GM21723 (cell line): ENCODE measurements around the gene PRCC.
A peak's percentile ranks its signal among the peaks of the same experiment; 100 is the strongest.
"Not testable (repeated sequence)": the region's sequence is repeated elsewhere in the genome, so short reads cannot be mapped to it uniquely, and the experiment has no call there.

Source experiments
- ATAC-seq: cut with Tn5 transposase; IDR thresholded peaks from one replicate; pipeline ENCODE4 v1.9.1; 2021; ENCODE audit warnings: mild to moderate bottlenecking, moderate library complexity; ENCODE audit not compliant: unreplicated experiment

The PRCC gene

DNA sequence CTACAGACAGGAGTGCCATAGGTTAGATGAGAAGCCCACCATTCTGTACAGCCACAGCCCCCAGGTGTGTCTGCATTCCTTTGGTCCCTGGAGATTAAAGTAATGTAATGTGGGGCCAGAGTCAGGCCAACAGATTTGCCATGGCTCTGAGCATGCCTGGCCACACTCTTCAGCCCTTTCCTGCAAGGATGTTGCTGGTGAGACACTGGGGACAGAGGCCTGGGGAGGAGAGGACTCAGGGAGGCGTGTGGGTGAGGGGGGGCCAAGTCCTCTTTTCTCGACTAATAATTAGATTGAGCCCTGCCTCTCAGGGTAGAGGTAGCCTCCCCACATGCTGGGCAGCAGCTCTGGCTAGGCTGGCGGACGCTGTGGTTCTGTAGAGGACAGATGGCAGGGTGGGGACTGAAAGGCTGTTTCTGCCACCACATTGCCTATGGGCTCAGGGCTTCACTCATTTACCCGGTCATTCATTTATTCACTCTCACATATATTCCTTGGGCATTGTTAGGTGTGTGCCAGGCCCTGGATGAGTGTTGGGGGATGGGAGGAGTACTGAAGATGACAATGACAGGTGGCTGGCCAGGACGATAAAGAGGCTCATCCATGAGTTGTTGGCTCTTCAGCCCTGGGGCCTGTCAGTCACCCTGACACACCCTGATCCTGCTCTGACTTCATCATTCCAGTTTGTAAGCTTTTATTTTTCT is 7.1 kb upstream of the PRCC start:
- ATAC-seq = no peak

DNA sequence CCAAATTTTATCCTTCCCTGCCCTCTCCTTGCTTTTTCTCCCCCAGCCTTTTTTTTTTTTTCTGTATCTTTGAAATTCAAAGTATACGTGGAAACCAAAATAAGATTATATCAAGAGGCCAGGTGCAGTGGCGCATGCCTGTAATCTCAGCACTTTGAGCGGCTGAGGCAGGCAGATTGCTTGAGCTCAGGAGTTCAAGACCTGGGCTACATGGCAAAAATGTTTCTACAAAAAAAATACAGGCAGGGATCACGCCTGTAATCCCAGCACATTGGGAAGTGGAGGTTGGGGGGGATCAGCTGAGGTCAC is 6.6 kb upstream of the PRCC start:
- ATAC-seq = no peak

DNA sequence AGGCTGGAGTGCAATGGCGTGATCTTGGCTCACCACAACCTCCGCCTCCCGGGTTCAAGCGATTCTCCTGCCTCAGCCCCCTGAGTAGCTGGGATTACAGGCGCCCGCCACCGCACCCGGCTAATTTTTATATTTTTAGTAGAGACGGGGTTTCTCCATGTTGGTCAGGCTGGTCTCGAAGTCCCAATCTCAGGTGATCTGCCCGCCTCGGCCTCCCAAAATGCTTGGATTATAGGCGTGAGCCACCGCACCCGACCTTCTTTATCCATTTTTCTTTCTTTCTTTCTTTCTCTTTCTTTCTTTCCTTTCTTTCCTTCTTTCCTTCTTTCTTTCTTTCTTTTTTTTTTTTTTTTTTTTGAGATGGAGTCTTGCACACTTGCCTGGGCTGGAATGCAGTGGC is 2.2 kb upstream of the PRCC start:
- not testable (repeated sequence) for ATAC-seq

DNA sequence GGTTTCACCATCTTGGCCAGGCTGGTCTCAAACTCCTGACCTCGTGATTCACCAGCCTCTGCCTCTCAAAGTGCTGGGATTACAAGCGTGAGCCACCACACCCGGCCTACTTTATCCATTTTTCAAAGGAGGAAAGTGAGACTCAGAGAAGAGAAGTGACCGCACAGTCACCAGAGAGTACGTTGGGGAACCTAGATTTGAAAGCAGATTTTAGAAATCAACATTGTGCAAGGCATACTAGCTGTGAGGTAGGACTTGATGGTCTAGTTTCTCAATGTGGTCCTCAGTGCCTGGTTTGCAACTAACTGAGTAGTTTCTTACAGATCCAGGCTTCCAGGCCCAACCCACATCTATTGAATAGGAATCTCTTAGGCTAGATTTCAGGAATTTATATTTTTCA is 1.7 kb upstream of the PRCC start:
- no peak for ATAC-seq

DNA sequence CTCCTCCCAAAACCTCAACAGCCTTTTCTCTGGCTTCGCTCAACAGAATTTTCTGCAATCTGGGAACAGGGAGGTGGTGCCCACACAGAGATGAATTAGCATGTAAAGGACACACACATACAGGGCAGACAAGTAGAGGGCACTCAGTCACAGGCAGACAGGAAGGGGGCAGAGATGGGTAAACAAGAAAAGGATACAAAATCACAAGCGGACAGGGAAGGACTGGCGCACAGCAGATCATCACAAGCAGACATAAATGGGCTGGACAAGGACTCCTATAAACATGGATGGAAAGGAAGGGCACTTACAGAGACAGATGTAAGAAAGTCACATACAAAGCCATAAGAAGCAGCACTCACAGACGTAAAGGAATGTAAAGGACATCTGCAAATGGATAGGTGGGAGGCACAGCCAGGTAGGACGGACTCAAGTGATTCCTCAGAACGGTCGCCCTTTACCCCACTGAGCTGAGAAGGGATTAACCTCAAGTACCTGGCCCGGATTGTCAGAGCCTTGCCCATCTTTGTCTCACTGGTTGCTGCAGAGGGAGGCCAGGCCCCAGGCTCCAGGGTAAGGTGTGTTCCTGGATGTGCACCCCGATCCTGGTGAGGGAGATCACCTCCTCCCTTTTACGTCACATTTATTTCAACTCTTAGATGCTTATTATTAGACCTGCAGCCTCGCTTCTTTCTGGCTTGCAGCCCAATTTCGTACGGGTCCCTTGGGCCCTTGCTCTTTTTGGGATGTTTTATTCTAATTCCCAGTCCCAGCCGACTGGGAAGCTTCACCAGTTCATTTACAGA is 836 bp upstream of the PRCC start:
- peak; percentile 9 for ATAC-seq

DNA sequence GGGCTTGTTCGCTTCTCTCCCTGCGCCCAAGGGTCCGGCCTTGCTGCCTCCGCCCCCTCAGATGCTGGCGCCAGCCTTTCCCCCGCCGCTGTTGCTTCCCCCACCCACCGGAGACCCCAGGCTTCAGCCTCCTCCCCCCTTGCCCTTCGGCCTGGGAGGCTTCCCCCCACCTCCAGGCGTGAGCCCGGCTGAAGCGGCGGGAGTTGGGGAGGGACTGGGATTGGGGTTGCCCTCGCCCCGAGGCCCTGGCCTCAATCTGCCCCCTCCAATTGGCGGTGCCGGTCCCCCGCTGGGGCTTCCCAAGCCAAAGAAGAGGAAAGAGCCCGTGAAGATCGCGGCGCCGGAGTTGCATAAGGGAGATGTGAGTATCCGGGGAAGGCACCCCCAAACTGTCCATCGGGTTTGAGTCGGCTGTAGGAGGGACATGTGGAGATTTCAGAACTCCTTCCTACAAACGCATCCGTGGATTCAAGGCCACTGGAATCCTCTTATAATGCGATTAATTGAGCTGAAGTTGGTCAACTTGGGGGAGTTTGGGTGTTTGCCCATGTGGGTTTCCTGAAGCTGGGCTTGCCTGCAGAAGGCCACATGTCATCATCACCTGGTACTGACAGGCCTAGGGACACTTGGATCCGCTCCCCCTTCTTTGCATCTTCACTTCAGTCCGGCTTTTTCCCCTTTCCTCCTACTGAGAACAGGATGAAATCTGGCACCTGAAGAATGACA is 707 bp downstream of the PRCC start:
- ATAC-seq = peak; percentile 7

DNA sequence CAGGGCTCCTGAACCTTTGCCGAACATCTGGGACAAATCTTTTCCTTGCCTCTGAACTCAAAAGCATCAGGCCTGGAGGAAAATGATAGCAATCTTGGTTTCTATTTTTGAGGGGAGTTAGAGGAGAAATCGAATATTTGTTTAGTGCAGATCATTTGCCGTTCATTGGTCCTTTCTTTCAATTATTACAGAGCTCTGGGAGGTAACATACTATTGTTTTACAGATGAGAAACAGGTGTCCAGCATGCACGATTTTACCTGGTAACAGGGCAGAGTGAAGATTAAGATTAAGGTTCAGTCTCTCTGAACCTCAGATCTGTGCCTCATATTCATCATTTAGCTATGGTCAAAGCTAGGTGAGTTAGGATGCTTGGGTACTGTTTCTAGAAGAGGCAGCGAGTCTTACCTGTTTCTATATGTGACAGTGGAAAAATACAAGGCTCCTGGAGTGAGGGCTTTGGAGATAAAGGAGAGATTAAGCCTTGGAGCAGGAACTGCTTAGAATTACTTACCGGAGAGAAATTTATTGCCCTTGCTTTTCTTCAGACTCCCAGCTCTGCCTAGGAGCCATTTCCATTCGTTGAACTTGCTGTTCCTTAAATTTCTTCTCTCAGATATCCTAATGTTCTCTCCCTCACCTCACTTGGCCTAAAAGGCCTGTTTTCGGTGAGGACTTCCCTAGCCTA is 1.4 kb downstream of the PRCC start:
- ATAC-seq = no peak

DNA sequence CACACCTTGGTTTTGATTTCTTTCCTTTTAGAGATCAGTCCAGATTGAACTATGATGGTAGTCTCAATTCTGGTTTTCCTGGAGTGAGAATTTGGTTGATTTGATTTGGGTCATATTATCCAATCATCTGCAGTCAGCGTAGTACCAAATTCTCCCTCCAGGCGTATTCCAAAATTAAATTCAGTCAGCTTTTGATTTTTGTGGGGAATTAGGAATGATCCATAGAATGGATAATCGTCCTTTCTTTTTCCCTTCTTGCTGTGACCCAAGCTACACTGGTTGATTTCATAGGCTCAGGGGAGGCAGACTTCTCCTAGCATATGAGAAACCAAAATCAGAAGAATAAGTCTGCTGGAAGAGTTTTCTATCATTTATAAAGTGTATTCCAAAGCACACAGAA is 4.9 kb downstream of the PRCC start:
- no peak for ATAC-seq

DNA sequence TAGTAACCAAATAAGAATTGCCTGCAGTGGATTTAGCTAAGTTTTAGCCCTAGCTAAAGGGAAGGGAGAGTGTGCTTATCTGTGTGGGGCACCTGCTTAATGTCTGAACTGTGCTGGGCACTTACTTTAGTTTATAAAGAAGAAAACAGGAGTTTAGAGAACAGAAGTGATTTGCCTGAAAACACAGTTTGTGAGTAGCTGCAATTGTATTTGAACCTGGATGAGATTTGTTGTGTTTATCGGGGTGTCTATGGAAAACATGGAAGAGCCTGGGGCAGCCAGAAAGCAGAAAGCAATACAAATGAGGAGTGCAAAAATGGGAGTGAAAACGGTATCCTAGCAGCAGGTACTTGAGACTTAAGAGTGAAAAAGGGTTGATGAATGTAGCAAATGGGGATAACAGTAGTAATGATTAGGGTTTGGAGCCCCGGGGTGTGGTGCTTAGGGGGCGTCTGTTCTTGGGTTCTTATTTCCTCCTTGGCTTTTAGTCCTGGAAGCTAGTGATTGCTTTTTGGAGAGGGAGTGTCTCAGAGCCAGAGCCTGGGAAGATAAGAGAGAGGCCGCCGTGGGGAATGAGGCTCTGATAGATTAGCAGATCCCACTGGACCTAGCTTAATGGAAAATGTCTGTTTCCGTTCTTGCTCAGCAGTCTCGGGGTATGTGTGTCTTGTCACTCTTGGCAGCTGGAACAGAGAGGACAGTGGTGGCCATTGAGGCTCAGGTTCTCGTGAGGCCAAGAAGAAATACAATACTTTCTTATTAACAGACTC is 5.6 kb downstream of the PRCC start:
- no peak for ATAC-seq

DNA sequence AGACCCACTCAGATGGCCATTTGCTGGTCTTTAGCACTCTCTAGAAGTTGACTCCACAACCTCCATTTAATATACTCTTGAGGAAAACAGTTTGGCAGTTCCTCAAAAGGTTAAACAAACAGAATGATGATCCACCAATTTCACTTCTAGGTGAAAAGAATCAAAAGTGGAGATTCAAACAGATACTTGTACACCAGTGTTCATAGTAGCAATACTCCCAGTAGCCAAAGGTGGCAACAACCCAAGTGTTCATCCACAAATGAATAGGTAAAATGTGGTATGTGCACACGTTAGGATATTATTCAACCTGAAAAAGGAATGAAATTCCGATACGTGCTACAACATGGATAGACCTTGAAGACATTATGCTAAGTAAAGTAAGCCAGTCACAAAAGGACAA is 6.3 kb downstream of the PRCC start:
- ATAC-seq = no peak

DNA sequence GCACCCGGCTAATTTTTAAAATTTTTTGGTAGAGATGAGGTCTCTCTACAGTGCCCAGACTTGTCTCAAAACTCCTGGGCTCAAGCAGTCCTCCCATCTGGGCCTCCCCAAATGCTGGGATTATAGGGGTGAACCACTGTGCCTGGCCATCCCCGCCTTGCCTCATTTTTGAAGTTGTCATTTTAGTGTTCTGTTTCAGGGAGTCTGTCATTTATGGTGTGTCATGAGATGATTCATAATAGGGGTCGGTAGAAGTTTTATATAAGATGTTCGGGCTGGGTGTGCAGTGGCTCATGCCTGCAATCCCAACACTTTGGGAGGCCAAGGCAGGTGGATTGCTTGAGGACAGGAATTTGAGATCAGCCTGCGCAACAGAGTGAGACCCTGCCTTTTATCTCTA is 8.5 kb downstream of the PRCC start:
- ATAC-seq = no peak

DNA sequence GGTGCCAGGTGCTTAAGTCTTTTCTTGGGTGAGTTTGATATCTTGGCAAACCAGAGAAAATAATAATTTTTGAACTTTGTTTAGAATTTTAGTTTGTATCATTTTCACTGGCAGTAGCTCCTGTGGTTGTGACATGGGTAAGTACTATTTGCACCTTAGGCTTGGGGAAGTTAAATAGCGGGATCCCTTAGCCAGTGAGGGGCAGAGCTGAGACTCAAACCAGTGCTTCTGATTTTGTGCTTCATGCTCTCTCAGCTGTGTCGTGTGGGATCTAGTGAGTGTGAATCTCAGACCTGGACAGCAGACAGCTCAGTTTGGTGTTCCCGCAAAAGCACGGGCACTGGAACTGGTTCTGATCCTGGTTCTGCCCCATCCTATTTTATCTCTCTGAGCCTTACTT is 9.6 kb downstream of the PRCC start:
- ATAC-seq = no peak

DNA sequence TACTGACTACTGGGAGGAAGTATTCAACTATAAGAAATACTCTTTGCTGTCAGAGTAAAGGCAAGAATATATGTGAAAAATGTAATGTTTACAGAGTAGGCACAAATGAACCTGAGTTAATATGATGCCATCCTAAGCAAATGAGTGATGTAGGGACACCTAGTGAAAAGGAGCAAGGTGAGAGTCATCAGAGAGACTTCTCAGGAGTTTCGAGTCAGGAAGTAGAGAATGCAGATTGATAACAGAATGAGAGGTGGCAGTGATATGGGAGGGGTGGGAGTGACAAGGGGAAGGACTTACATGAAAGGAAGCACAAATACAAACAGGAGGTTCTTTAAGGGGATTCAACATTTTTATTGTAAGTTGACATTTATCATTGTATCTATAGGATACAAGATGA is 10.2 kb downstream of the PRCC start:
- ATAC-seq = no peak

DNA sequence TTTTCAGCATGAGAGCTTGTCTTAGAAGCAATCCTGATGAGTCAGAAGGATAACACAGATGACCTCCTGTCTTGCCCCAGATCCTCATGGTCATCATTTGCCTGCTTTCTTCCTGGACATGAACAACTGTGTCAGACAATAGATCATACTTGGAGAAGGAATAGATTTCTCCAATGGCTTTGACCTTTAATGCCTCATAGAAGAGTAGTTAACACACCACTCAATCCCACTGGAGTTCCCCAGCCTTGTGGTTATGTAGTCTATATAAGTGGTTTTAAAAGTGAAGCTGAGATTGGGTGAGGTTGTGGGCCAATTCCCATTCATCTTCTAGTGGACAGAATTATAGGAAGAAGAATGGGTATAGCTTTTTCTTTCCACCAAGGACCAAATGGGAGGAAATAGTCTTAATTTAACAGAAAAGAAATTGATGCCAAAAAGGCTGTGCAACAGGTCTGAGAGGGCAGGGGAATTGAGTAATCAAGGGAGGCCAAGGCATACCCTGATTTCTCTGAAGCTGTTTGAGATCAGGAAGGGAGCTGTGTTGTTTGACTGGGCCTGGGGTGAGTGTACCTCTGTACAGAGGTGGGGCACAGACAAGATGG is 14.4 kb downstream of the PRCC start:
- no peak for ATAC-seq

DNA sequence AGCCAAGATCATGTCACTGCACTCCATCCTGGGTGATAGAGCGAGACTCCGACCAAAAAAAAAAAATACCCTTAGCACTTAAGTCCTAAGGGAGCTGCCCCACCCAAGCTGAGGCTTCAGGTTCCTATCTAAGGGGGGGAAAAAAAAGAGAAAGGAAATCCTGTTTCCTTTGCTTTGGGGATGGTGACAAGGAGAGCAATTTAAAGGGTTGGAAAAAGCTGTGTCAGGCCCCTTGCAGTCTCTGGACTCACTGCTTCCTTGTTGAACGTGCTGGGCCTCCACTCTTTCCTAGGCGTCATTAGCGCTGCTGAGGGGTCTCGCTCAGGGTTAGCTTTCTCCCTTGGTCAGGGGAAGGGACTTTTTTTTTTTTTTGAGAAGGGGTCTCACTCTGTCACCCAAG is 18.1 kb downstream of the PRCC start:
- ATAC-seq = no peak

DNA sequence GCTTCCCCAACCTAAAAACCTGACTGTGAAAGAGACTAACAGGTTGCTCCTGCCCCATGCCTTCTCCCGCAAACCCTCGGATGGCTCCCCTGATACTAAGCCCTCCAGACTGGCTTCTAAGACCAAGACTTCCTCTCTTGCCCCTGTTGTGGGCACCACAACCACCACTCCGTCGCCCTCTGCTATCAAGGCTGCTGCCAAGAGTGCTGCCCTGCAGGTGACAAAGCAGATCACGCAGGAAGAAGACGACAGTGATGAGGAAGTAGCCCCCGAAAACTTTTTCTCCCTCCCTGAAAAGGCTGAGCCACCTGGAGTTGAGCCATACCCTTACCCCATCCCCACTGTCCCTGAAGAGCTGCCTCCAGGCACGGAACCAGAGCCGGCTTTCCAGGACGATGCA is 19.3 kb downstream of the PRCC start:
- no peak for ATAC-seq

DNA sequence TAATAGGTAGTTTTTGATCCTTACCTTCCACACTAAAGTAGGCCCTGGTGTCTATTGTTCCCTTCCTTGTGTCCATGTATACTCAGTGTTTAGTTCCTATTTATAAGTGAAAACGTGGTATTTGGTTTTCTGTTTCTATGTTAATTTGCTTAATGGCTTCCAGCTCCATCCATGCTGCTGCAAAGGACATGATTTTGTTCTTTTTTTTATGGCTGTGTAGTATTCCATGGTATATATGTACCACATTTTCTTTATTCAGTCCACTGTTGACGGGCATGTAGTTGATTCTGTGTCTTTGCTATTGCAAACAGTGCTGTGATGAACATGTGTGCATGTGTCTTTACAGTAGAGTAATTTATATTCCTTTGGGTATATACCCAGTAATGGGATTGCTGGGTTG is 20.8 kb downstream of the PRCC start:
- ATAC-seq = no peak

DNA sequence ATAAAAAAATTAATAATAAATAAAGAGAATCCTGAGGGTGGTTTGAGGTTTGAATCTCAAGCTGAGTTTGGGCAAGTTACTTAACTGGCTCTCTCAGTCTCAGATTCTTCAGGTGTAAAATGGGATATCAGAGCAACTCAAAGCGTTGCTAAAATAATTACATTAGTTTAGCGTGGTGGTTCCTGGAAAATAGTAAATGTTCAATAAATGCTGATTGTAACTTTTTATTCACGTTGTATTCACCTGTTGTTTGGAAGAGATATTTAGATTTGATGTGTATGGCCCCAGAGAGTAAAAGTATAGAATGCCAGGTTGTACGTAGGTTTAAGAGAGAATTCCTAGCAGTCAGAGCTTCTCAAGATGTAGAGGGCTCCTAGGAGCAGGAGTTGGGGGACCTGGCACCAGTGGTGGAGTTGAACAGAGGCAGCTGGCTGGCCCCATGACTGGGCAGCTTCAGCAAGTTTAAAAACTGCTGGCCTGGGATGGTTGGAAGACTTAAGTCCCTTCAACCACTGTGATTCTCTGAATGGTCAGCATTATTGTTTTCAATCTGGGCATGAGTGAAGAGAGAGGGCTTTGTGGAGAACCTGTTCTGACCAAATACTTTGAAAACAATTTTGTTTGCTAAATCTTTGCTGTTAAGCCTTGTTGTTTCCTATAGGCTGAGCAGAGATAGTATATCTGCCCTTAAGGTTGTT is 22.4 kb downstream of the PRCC start:
- ATAC-seq = no peak

DNA sequence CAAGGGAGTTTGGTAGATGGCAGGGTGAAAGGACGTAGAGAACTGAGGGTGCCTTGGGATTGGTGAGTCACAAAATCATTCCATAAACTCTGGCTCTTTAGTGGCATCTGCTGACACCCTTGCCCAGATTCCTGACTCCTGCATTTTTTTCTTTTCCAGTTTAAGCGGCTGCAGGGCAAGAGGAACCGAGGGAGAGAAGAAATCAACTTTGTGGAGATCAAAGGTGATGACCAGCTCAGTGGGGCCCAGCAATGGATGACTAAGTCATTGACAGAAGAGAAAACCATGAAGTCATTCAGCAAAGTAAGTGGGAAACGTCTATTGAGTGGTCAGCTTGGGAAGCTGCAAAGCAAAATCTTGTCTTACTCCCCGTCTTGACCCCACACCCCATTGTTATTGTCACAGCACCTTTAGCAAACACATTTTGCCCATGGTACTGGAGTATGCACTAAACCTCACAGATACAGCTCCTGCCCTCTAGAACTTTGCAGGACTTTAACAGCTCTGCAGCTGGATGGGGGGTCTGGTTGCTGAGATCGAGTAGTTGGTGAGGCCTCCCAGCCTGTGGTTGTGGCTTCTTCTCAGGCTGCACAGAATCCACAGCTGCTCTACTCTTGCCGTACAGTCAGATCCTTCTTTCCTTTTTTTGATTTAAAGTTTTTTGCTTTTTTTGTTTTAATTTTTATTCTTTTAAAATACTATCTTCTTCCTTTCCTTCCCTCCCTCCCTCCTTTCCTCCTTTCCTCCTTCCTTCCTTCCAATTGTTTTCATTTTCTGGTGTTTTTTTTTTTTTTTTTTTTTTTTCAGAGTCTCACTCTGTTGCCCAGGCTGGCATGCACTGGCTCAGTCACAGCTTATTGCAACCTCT is 27.4 kb downstream of the PRCC start:
- ATAC-seq = no peak
